DOHH2 (cell line): ENCODE data around the gene PRKAR1B.

ENCODE experiments used
- H3F3A ChIP-seq: fragments of 200-600 bp; sonication (generic), shearing (Covaris generic); 2 replicates; pipeline ENCODE4 v1.6.0; 2016; ENCODE audit warnings: antibody characterized with exemption, mild to moderate bottlenecking; ENCODE audit not compliant: control insufficient read depth, insufficient read depth
- H3K27ac ChIP-seq: fragments of 200-600 bp; sonication (generic); 2 replicates; pipeline ENCODE4 v1.5.1; 2014; ENCODE audit warnings: low read depth, mild to moderate bottlenecking, low read length, moderate library complexity
- H3K27me3 ChIP-seq: fragments of 200-600 bp; sonication (generic); 2 replicates; pipeline ENCODE4 v1.6.1; 2014; ENCODE audit warnings: mild to moderate bottlenecking, low read length, mixed read lengths; ENCODE audit not compliant: control insufficient read depth
- H3K36me3 ChIP-seq: fragments of 200-600 bp; sonication (generic); 2 replicates; pipeline ENCODE4 v1.6.1; 2014; ENCODE audit warnings: mild to moderate bottlenecking, low read length, moderate library complexity, mixed read lengths; ENCODE audit not compliant: control insufficient read depth
- H3K4me1 ChIP-seq: fragments of 200-600 bp; sonication (generic); 2 replicates; pipeline ENCODE4 v1.6.1; 2014; ENCODE audit warnings: mild to moderate bottlenecking, low read length, mixed read lengths; ENCODE audit not compliant: control insufficient read depth
- H3K4me2 ChIP-seq: fragments of 200-600 bp; sonication (generic); 2 replicates; pipeline ENCODE4 v1.6.0; 2014; ENCODE audit warnings: mild to moderate bottlenecking, low read length, moderate library complexity
- H3K4me3 ChIP-seq: fragments of 200-600 bp; sonication (generic); 2 replicates; pipeline ENCODE4 v1.5.1; 2014; ENCODE audit warnings: mild to moderate bottlenecking, low read length, mixed read lengths
- H3K79me2 ChIP-seq: fragments of 200-600 bp; sonication (generic); 2 replicates; pipeline ENCODE4 v1.6.1; 2014; ENCODE audit warnings: mild to moderate bottlenecking, low read length, mixed read lengths; ENCODE audit not compliant: control insufficient read depth
- H3K9me2 ChIP-seq: fragments of 200-600 bp; sonication (generic); replicated peaks from 2 replicates; pipeline ENCODE4 v1.6.1; 2014; ENCODE audit warnings: mild to moderate bottlenecking, low read length, mixed read lengths; ENCODE audit not compliant: control insufficient read depth
- H3K9me3 ChIP-seq: fragments of 200-600 bp; sonication (generic); 2 replicates; pipeline ENCODE4 v1.6.1; 2014; ENCODE audit warnings: antibody characterized with exemption, low read length, mixed read lengths; ENCODE audit not compliant: control insufficient read depth, insufficient read depth
- H4K20me1 ChIP-seq: fragments of 200-600 bp; sonication (generic); 2 replicates; pipeline ENCODE4 v1.6.0; 2014; ENCODE audit warnings: low read depth, mild to moderate bottlenecking, antibody characterized with exemption, low read length, moderate library complexity; ENCODE audit not compliant: control insufficient read depth, insufficient read depth
- EZH2phosphoT487 ChIP-seq: fragments of 200-600 bp; sonication (generic); IDR thresholded peaks from 2 replicates; pipeline ENCODE4 v1.6.1; 2017; ENCODE audit warnings: borderline replicate concordance, mild to moderate bottlenecking, antibody characterized with exemption, low read length, moderate library complexity, mixed read lengths
- TF ChIP-seq, protein P1 (sequence below): fragments of 200-600 bp; sonication (generic); IDR thresholded peaks from one replicate; pipeline ENCODE4 v1.5.1; 2014; ENCODE audit warnings: antibody characterized with exemption, mild to moderate bottlenecking, low read depth, low read length; ENCODE audit not compliant: poor library complexity, severe bottlenecking

The PRKAR1B gene

DNA sequence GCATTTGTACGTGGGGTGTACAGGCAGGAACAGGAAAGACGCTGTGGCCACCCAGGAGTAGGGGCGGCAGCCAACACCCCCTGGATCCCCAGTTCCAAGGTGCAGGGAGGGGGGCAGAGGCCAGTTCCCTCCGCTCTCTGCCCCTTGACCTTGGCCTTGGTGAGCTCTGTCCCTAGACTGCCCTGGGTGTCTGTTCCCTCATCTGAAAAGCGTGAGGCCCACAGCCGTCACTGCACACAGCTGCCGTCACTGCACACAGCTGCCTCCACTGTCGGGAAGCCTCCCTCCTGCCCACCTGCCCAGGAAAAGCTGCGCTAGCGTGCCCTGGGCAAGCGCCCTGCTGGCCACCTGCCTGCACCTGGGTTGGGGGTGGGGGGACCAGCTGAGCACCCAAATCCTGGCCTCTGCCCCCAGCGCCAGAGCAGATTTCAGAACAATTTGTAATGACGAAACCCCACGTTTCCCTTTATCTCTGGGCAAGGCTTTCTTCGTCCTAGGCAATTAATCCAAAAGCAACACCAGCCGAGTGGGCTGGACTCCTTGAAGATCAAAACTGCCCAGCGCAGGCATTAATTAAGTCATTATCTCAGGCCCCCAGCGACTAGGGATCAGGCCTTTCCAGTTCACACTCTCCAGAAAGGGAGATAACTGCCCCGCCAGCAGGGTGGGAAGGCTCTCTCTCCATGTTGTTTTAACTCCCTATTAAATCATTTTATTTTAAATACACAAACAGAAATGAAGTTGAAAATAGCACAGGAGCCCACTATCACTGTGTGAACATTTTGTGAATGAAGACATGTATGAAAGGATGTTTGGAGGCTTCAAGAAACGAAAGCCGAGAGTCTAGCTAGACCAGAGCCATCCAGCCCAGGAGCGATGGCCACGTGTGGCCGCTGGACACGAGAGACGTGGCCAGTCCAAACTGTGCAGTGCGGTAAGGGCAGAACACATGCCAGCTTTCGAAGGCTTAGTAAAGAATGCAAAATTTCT, 203.4 kb downstream of the PRKAR1B start:
- Histone ChIP-seq H3K4me2 (no peak overlapping the region), H3F3A (no peaks in the 10 kb centered on the region), H3K4me3 (no peak overlapping the region), H3K9me2 (no peaks in the 10 kb centered on the region), H3K4me1 (peaks cover 15% of the 10 kb centered on the region), H3K36me3 (no peaks in the 10 kb centered on the region), H3K27ac (no peak overlapping the region), H3K79me2 (no peaks in the 10 kb centered on the region), H3K9me3 (no peaks in the 10 kb centered on the region), H4K20me1 (0 out of 2 replicates have a peak, but pooled peaks cover 4% of the 10 kb centered on the region), H3K27me3 (peaks cover 35% of the 10 kb centered on the region)
- no peak for TF ChIP-seq EZH2phosphoT487
- TF ChIP-seq, protein P1, sequence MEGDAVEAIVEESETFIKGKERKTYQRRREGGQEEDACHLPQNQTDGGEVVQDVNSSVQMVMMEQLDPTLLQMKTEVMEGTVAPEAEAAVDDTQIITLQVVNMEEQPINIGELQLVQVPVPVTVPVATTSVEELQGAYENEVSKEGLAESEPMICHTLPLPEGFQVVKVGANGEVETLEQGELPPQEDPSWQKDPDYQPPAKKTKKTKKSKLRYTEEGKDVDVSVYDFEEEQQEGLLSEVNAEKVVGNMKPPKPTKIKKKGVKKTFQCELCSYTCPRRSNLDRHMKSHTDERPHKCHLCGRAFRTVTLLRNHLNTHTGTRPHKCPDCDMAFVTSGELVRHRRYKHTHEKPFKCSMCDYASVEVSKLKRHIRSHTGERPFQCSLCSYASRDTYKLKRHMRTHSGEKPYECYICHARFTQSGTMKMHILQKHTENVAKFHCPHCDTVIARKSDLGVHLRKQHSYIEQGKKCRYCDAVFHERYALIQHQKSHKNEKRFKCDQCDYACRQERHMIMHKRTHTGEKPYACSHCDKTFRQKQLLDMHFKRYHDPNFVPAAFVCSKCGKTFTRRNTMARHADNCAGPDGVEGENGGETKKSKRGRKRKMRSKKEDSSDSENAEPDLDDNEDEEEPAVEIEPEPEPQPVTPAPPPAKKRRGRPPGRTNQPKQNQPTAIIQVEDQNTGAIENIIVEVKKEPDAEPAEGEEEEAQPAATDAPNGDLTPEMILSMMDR: no peak

DNA sequence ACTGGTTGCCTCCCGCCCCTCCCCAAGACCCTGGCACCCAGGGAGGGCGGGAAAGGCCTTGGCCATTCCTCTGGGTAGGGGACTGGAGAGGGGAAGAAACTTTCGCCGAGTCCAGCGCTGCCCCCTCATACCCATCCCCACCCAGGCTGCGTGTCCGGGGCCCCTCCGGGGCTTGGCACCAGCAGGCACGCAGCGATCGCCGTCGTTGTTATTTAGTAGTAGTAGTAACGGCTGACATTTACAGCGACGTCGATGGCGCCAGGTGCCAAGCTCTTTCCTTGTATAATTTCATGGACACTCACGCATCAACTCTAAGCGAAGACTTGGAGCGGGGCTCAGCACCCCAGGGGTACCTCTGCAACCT, 204.1 kb downstream of the PRKAR1B start:
- TF ChIP-seq EZH2phosphoT487: no peak
- TF ChIP-seq, protein P1: no peak
- H3K4me3 ChIP-seq: no peak overlapping the region
- no peaks in the 10 kb centered on the region for H3K9me3 ChIP-seq
- no peaks in the 10 kb centered on the region for H3K79me2 ChIP-seq
- H3K9me2 ChIP-seq: no peaks in the 10 kb centered on the region
- H4K20me1 ChIP-seq: 0 out of 2 replicates have a peak, but pooled peaks cover 4% of the 10 kb centered on the region
- peaks cover 15% of the 10 kb centered on the region for H3K4me1 ChIP-seq
- H3K4me2 ChIP-seq: no peak overlapping the region
- no peak overlapping the region for H3K27ac ChIP-seq
- no peaks in the 10 kb centered on the region for H3F3A ChIP-seq
- peaks cover 41% of the 10 kb centered on the region for H3K27me3 ChIP-seq
- no peaks in the 10 kb centered on the region for H3K36me3 ChIP-seq

DNA sequence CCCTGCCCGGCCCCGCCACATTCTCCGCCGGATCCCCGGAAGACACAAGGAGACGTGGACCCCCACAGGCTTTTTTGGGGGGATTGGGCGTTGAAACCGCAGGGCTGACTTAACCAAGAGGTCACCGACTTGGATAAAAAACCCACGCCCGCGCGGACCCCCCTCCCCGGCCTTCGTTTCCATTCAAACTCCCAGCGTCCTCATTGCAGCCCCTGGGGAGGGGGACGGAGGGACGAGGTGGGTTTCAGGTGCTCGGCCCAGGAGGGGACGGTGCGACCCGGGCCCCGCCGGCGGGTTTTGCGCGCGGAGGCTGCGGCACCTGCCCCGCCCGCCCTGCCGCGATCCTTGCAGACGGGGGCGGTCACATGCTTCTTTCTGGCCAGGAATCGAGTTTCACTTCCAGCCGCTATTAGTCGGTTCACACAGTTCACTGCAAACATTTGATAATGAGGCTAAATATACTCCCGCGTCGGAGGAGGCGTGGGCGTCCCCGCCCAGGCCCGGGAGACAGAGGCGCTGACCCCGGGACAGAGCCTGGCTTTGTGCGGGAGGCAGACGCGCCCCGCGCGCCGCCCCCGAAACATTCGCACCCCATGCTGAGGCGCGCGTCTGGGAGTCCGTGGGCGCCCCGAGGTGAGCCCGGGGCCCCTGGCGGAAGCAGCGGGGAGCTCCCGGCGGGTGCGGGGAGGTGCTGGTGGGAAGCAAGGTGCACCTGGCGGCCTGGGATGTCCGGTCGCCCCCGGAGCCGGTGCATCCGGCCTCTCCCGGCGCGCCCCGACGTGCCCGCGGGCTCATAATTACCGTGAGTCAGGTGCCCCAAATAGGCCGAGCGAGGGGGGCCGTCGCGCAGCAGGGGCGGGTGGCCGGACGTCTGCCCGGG, 204.8 kb downstream of the PRKAR1B start:
- Histone ChIP-seq H3K36me3 (no peaks in the 10 kb centered on the region), H3K27me3 (peaks cover 44% of the 10 kb centered on the region), H3F3A (no peaks in the 10 kb centered on the region), H3K4me3 (peak overlapping the region; percentile 40), H3K4me1 (peaks cover 15% of the 10 kb centered on the region), H4K20me1 (0 out of 2 replicates have a peak, but pooled peaks cover 4% of the 10 kb centered on the region), H3K9me3 (no peaks in the 10 kb centered on the region), H3K4me2 (peak overlapping the region; percentile 62), H3K9me2 (no peaks in the 10 kb centered on the region), H3K79me2 (no peaks in the 10 kb centered on the region), H3K27ac (no peak overlapping the region)
- TF ChIP-seq EZH2phosphoT487: peak; percentile 96
- TF ChIP-seq, protein P1: no peak
